HG03558 (cell line): ENCODE data around the gene VPS52.
A peak's percentile ranks its signal among the peaks of the same experiment; 100 is the strongest.
"Not testable (repeated sequence)": the region's sequence is repeated elsewhere in the genome, so short reads cannot be mapped to it uniquely, and the experiment has no call there.

Source experiments
- ATAC-seq: cut with Tn5 transposase; IDR thresholded peaks from one replicate; pipeline ENCODE4 v1.9.1; 2021; ENCODE audit warnings: moderate number of reproducible peaks; ENCODE audit not compliant: unreplicated experiment; ENCODE audit errors: extremely low read depth

Gene VPS52

DNA sequence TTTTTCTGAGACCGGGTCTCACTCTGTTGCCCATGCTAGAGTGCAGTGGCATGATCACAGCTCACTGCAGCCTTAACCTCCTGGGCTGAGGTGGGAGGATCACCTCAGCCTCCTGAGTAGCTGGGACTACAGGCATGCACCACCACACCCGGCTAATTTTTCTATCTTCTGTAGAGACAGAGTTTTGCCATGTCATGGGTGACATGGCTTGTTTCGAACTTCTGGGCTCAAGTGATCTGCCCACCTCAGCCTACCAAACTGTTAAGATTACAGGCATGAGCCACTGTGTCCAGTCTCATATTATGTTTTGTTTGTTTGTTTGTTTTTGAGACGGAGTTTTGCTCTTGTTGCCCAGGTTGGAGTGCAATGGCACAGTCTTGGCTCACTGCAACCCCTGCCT lies 13.5 kb upstream of the VPS52 start:
- not testable (repeated sequence) for ATAC-seq

DNA sequence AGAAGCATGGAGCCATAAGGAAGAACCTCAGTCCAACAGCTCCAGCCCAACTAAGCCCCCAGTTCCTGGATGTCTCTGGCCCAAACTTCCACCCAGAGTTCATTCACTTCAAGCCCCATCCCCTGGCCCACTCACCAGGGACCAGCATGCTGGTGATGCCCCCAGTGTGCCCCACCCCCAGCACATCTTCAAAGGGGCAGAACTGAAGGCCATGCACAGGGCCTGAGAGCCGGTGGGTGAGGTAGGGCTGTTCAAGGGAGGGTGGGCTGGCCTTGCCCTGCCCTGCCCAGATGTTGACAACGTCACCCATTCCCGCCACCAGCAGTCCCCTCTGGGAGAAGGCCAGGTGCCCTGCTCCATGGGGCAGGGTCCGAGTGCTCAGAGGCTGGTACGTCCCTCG lies 8.9 kb upstream of the VPS52 start:
- ATAC-seq: no peak

GRCh38 chr6:33279971-33280511 lies 8.4 kb upstream of the VPS52 start:
- no peak for ATAC-seq

DNA sequence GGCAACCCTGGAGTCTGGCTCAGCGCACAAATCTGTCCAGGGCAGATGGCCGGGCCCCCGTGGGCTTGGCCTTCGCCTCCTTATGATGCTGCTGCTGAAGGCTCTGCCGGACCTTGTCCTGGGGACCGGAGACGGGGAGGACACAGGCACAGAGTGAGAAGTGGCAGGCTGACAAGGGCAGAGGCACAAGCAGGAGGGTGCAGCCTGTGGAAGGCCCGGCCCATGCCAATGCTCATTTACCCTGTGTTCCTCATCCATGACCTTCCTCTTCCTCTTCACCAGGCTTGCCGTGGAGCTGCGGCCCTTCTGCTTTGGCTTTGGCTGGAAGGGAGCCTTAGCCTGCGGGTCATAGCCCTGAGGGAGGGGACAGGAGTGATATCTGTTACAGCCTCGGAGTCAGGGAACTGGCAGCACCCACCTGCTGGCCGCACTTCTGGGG lies 7.6 kb upstream of the VPS52 start:
- no peak for ATAC-seq

DNA sequence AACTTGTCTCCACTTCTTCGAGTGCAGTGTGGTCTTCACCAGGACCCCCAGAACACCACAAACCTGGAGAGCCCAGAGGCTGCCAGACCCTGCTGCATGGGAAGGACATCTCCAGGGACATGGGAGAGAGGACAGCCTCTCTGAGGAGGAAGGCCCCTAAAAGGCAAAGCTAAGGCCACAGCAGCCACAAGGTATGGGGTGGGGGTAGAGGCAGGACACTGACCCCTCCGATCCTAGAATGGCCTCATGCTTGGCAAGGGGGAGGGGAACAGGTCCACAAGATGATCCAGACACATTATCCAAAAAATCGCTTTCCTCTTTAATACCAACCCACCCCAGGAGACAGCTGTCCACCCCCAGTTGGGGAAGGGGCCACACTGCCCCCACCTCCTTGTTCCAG lies 7.1 kb upstream of the VPS52 start:
- ATAC-seq: no peak

GRCh38 chr6:33278392-33278741 lies 6.7 kb upstream of the VPS52 start:
- no peak for ATAC-seq

GRCh38 chr6:33277663-33278391 lies 6.2 kb upstream of the VPS52 start:
- ATAC-seq: no peak

- ATAC-seq: no peak
Measured at GRCh38 chr6:33276864-33277662, 5.4 kb upstream of the VPS52 start, which contains the start of gene B3GALT4. B3GALT4 (plus strand) TSS chr6:33277123; CDS start chr6:33277420, 297 bp downstream.

- no peak for ATAC-seq
Measured at GRCh38 chr6:33276581-33276863, 4.8 kb upstream of the VPS52 start.

DNA sequence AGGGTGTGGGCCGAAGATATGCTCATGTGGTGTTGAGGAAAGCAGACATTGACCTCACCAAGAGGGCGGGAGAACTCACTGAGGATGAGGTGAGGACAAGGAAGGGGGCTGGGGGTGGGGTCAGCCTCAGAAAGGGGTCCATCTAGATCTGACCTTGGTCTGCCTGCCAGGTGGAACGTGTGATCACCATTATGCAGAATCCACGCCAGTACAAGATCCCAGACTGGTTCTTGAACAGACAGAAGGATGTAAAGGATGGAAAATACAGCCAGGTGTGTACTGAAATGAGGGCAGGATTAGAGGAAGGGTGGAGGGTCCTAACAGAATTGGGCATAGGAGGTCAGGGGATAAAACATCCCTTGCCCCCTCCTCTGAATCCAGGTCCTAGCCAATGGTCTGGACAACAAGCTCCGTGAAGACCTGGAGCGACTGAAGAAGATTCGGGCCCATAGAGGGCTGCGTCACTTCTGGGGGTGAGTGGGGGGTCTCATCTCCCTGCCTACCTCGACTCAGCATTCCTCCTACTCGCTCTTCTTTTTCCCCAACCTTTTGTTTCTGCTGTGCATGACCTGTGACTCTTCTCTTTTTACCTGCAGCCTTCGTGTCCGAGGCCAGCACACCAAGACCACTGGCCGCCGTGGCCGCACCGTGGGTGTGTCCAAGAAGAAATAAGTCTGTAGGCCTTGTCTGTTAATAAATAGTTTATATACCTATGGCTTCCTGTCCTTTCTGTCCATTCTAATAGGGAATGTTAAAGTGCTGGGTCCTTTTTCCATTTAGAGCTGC lies 4.3 kb upstream of the VPS52 start:
- ATAC-seq: not testable (repeated sequence)

- no peak for ATAC-seq
Measured at GRCh38 chr6:33273924-33274902, 2.5 kb upstream of the VPS52 start.

- ATAC-seq: no peak
Measured at GRCh38 chr6:33273129-33273923, 1.6 kb upstream of the VPS52 start.

DNA sequence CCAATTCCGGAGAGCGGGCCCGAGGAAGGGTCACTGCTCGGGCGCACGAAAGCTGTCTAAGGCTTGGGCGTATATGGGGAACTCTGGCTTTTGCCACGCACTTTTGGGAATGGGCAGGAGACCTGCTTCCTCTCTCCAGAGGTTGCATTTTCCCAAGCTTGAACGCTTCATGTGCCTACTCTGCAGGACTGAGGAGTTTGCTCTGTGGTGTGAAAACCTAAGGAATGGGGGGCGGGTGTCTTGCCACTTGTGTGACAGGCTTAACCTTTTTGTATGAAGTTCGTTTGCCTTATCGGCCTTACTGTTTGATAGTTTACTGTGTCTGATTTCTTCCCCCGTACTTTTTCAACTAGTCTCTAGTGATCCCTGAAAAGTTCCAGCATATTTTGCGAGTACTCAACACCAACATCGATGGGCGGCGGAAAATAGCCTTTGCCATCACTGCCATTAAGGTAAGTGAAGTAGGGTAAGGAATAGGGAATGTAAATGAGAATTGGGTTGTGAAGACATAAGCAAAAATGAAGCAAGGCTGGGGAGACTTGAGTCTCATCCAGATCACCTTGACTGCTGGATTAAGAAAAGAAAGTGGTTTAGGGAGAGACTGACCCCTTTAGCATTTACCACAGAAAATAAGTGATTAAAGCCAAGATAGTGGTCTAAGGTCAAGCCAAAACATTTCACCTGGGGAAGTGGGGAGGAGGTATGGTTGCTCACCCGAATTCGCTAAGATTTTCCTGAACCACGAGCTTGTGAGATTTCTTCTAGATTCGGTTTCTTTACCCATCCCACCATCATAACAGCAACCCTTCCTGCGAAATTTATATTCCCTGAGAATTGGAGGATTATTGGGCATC lies 826 bp upstream of the VPS52 start:
- no peak for ATAC-seq

DNA sequence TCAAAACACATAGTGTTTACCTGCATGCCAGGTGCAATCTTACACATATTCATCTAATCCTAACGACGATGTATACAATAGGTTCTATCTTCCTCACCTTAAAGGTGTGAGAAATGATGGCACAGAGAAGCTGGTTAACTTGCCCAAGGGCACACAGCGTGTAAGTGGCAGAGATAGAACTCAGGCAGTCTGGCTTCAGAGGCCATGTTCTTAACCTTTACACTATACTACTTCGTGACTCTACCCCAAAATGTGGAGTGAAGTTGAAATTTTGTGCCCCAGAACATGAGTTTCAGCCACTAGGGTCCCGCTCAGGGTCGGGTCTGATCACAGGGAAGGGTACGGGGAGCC lies 584 bp downstream of the VPS52 start:
- ATAC-seq: peak; percentile 18

- no peak for ATAC-seq
Measured at GRCh38 chr6:33264015-33264414, 7.7 kb downstream of the VPS52 start.

DNA sequence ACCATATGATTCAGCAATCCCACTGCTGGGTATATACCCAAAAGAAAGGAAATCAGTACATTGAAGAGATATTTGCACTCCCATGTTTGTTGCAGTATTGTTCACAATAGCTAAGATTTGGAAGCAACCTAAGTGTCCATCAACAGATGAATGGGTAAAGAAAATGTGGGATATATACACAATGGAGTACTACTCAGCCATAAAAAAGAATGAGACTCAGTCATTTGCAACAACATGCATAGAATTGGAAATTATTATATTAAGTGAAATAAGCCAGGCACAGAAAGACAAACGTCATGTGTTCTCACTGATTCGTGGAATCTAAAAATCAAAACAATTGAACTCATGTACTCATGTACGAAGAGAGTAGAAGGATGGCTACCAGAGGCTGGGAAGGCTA lies 9.2 kb downstream of the VPS52 start:
- ATAC-seq: not testable (repeated sequence)

DNA sequence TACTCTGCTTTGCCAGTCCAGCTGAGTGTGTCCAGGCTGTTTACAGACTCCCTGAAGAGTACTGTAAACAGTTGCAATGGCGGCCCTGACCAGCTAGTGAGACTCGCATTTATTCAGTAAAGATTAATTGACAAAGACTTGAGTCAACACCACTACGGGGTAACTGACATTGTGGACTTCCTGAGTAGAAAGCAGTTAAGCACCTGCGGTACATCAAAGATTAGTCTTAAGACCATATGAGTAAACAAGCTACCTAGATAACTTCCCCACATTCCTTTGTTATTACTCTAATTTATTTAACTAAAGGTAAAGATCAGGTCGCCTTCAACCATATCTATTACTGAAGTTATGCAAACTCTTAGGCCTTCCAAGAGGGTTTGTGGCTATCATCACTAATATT lies 12.6 kb downstream of the VPS52 start:
- ATAC-seq: no peak

- no peak for ATAC-seq
Measured at GRCh38 chr6:33254591-33254990, 17.1 kb downstream of the VPS52 start.
